GM19467 (cell line): ENCODE data around the gene COX6B2.
A peak's percentile ranks its signal among the peaks of the same experiment; 100 is the strongest.
"Not testable (repeated sequence)": the region's sequence is repeated elsewhere in the genome, so short reads cannot be mapped to it uniquely, and the experiment has no call there.

Source experiments
- ATAC-seq: cut with Tn5 transposase; IDR thresholded peaks from one replicate; pipeline ENCODE4 v1.9.1; 2021; ENCODE audit warnings: mild to moderate bottlenecking, moderate library complexity; ENCODE audit not compliant: unreplicated experiment

The COX6B2 gene

DNA sequence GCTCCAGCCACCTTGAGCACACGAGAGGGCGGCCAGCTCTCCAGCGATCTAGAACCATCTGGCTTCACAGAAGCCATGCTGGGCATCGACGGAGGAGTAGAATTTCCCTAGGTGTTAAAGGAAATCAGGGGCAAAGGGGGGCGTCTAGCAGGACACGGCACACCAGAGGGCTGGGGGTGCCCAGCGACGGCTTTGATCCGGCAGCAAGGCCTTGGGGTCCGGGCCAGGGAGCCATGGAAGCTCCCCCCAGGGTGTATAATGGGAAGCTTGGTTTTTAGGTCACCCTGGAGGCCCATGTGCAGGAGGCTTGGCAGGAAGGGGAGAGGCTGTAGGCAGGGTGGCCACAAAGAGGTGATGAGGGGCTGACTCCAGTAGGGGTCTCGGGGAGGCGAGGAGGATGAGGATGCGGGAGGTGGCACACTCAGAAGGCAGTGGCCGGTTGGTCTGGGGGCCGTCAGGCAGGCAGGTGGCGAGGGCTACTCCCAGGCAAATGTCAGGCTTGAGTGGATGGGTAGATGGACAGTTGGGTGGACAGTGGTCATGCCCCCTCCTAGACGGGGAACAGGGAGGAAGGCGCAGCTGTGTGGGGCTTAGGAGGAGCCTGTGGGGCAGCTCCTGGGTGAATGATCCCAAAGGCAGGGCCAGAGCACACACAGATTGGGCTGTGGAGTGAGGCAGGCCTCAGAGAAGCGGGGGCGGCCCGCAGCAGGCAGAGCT lies 9.3 kb downstream of the COX6B2 start:
- ATAC-seq: no peak

GRCh38 chr19:55344444-55344843 lies 10.1 kb downstream of the COX6B2 start:
- ATAC-seq: no peak

- no peak for ATAC-seq
Measured at GRCh38 chr19:55341595-55342531, 12.7 kb downstream of the COX6B2 start.

- ATAC-seq: no peak
Measured at GRCh38 chr19:55341171-55341588, 13.3 kb downstream of the COX6B2 start.

GRCh38 chr19:55340784-55341147 lies 13.8 kb downstream of the COX6B2 start:
- no peak for ATAC-seq

- no peak for ATAC-seq
Measured at GRCh38 chr19:55339889-55340783, 14.4 kb downstream of the COX6B2 start.

GRCh38 chr19:55339105-55339888 lies 15.2 kb downstream of the COX6B2 start, which contains the start of gene KMT5C:
KMT5C (plus strand) TSS chr19:55339876; CDS start chr19:55341937, 2,061 bp downstream.
- ATAC-seq: peak; percentile 77

GRCh38 chr19:55336101-55336500 lies 18.4 kb downstream of the COX6B2 start:
- ATAC-seq: no peak

DNA sequence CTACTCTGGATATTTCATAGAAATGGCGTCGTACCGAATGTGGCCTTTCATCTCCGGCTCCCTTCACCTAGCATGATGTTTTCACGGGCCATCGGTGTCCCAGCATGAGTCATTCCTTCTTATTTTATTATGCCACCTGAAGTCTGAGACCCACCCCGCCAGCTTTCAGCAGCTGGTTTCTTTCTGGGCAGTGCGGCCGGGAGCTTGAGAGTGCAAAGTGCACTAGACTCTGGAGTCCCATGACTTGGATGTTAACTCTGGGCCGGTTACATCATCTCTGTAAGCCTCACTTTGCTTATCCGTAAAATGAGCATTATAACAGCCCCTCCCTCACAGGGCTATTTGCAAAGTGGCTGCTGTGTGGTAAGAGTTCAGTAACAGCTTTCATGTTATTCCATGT lies 20.6 kb downstream of the COX6B2 start:
- ATAC-seq: no peak

DNA sequence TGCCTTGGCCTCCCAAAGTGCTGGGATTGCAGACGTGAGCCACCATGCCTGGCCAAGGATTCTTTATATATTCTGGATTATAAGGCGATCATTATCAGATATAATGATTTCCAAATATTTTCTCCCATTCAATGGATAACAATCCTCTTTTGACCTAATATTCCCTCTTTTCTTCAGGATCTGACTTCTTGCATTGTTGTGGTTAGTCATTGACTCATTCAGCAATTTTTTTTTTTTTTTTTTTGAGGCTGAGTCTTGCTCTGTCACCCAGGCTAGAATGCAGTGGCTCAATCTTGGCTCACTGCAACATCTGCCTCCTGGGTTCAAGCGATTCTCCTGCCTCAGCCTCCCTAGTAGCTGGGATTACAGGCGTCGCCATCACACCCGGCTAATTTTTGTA lies 24.7 kb downstream of the COX6B2 start:
- ATAC-seq: not testable (repeated sequence)

GRCh38 chr19:55328774-55329318 lies 25.7 kb downstream of the COX6B2 start:
- not testable (repeated sequence) for ATAC-seq

DNA sequence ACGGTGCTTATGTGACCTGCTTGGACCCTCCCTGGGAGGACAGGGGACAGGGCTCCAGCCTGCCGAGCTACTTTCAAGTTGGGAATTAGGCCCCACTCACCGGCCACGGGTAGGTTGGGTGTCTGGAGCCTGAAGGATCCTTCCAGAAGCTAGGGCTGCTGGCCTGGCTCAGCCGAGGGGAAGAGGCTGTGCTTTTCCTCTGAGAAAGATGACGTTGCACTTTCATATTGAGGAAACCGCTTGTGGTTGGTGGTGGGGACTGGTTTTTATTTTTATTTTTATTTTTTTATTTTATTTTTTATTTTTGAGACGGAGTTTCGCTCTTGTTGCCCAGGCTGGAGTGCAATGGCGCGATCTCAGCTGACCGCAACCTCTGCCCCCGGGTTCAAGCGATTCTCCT lies 29.3 kb downstream of the COX6B2 start, which contains the start of gene TMEM150B:
TMEM150B (minus strand) TSS at position 170 of the 400 bp plus-strand sequence. CDS start 4,305 bp downstream, outside the sequence.
- no peak for ATAC-seq

- no peak for ATAC-seq
Measured at GRCh38 chr19:55324662-55325061, 29.9 kb downstream of the COX6B2 start.

DNA sequence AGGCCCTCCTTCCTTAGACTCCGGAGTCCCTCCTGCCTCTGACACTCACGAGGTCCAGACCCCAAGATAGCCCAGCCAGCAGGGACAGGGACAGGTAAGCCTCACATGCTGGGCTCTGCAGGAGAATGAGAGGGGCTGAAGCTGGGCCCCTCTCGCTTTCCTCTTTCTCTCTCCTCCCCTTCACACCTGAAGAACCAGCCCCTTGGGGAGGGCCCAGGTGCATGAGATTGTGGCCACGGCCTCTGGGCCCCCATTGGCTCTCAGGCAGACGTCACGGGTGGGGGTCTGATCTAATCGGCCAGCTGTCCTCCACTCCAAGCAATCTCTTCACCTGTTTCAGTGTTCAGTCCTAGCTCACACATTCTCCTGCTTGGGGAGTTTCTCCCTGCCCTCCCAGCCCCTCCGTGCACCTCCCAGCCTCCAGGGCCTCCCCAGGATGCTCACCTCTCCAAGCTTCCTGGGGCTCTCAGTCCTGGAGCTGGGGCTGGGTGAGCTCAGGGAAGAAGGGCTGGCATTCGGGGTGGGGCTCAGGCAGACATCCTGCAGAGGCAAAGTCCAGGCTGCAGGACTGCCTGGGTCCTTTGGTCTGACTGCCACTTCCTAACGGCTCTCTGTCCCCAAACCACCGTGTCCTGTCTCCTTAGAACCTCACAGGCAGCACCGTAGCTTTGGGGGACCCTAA lies 32.2 kb downstream of the COX6B2 start:
- ATAC-seq: no peak

DNA sequence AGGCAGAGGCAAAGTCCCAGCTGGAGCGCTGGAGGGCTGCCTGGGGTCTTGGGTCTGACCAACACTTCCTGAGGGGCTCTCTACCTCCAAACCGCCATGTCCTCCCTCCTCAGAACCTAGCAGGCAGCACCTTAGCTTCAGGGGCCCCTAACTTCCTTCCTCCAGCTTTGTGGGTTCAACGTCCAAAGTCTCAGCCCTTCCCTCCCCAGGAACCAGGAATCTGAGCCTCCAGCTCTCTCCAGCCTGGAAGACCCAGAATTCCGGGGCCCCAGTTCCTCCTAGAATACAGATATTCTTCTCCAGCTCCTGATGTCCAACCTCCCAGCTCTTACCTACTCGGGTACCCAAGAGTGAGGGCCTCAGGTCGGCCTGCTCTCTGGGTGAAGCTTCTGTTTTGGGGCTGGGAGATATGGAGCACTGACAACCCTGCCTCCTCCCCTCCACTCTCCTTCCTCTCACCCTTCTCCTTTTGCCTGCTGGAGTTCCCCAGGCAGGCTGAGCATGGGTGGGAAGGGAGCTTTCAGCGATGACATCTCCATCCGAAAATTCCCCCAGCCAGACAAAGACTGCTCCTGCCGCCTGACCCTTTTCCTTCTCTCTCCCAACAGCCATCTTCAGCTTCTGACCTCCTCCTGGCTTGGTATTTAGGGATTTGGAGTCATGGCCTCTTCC lies 32.9 kb downstream of the COX6B2 start:
- no peak for ATAC-seq

- ATAC-seq: no peak
Measured at GRCh38 chr19:55320844-55321419, 33.6 kb downstream of the COX6B2 start.

DNA sequence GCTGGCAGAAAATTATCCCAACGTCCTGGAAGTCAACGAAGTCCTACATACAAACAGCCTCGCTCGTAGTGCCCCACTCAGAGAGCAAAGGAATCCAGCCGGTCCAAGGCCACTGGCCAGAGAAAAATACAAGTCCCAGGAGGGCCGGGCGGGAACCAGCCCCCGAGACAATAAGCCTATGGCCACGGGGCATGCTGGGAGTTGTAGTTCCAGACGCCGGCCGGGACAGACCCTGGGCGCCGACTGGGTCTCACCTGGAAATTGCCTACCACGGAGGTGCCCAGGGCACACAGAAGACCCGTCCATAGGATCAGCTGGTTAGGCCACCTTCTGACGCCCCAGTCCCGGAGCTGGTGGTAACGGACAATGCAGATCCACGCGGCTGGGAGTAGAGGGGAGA lies 34.7 kb downstream of the COX6B2 start:
- ATAC-seq: no peak

- no peak for ATAC-seq
Measured at GRCh38 chr19:55316646-55317045, 37.9 kb downstream of the COX6B2 start.
